K562 (cell line): Measurements from ENCODE around the gene MYL12A. TPM values are rescaled to one million over a fixed set of nuclear protein-coding genes. Genes with fewer than 3 reads are reported as not detected.

Experiments used
- ATAC-seq: fragments of 200-7000 bp; cut with Tn5 transposase; 3 replicates; pipeline ENCODE4 v1.9.1; 2020; ENCODE audit warnings: moderate library complexity
- BruUV-seq: library from RNA; stranded (reverse); fragments of 400-500 nt; replicated peaks from 2 replicates; lab custom pipeline; 2021; lab: Mats Ljungman, UMichigan
- CTCF ChIA-PET: fragments of 300-600 bp; formaldehyde crosslinking; extraction: SDS; loops from one replicate; lab custom pipeline; 2021; ENCODE audit warnings: low intra/inter-chr PET ratio; lab: Yijun Ruan, JAX
- POLR2A ChIA-PET: fragments of 300-600, 350-650 bp; sonication (Branson Sonifier 250); formaldehyde crosslinking; extraction: SDS; loops from one replicate; lab custom pipeline; 2021; ENCODE audit warnings: antibody characterized with exemption, inconsistent platforms; lab: Yijun Ruan, JAX
- DNase-seq, 4 experiments: peaks; one replicate each; pipeline versions ENCODE4 v3.0.0 to v3.0.0-alpha.2; 2011 to 2018; ENCODE audit warnings: low spot score in 3 of 4, mixed read lengths in 3 of 4; ENCODE audit errors: extremely low read depth in 1 of 4
- FAIRE-seq: peaks from 2 replicates; lab custom pipeline; 2011; peaks lifted over from hg19 to GRCh38; lab: Jason Lieb, UNC
- H2AFZ ChIP-seq: 2 replicates; pipeline ENCODE4 v1.6.0; 2011; ENCODE audit warnings: low read depth, low read length, control low read depth, inconsistent platforms
- H3K27ac ChIP-seq: fragments of 200-600 bp; 3 replicates; pipeline ENCODE4 v1.8.0; 2011; ENCODE audit warnings: low read depth, mild to moderate bottlenecking, control low read depth, inconsistent platforms, low read length, moderate library complexity, mixed read lengths; ENCODE audit errors: extremely low read depth
- H3K27me3 ChIP-seq, 2 experiments: fragments of 300-600 bp in 1 of 2; 2 replicates in 1 of 2; 3 replicates in 1 of 2; pipeline versions ENCODE4 v1.6.0 to v1.8.0; 2011; ENCODE audit warnings: inconsistent platforms in 2 of 2, low read length in 2 of 2, mild to moderate bottlenecking in 1 of 2, mixed read lengths in 1 of 2, moderate library complexity in 1 of 2; ENCODE audit not compliant: control insufficient read depth in 2 of 2, insufficient read depth in 2 of 2
- H3K36me3 ChIP-seq: fragments of 300-600 bp; 3 replicates; pipeline ENCODE4 v1.8.0; 2011; ENCODE audit warnings: mild to moderate bottlenecking, low read length, inconsistent platforms; ENCODE audit not compliant: control insufficient read depth, insufficient read depth
- H3K4me1 ChIP-seq, 2 experiments: fragments of 200-600 bp in 1 of 2; replicated peaks in 1 of 2; 2 replicates in 1 of 2; 3 replicates in 1 of 2; pipeline versions ENCODE4 v1.5.1 to v1.8.0; 2011; ENCODE audit warnings: inconsistent platforms in 2 of 2, low read length in 2 of 2, mild to moderate bottlenecking in 1 of 2, mixed read lengths in 1 of 2, moderate library complexity in 1 of 2; ENCODE audit not compliant: control insufficient read depth in 2 of 2, insufficient read depth in 2 of 2
- H3K4me2 ChIP-seq: 2 replicates; pipeline ENCODE4 v1.6.1; 2011; ENCODE audit warnings: low read length, control low read depth, inconsistent platforms, mixed read lengths; ENCODE audit not compliant: insufficient read depth
- H3K4me3 ChIP-seq: fragments of 200-600 bp; sonication (generic), shearing (Covaris generic); 2 replicates; pipeline ENCODE4 v1.5.1; 2016; ENCODE audit warnings: control low read depth, inconsistent platforms
- H3K79me2 ChIP-seq: fragments of 200-600 bp; 3 replicates; pipeline ENCODE4 v1.8.0; 2011; ENCODE audit warnings: low read length, inconsistent platforms; ENCODE audit not compliant: control insufficient read depth, insufficient read depth
- H3K9ac ChIP-seq, 2 experiments: 2 replicates each; pipeline versions ENCODE4 v1.6.0 to v1.6.1; 2011; ENCODE audit warnings: low read depth in 2 of 2, low read length in 2 of 2, control low read depth in 1 of 2, inconsistent platforms in 1 of 2, mild to moderate bottlenecking in 1 of 2, mixed read lengths in 1 of 2; ENCODE audit not compliant: insufficient read depth in 1 of 2
- H3K9me1 ChIP-seq: one replicate; pipeline ENCODE4 v1.6.0; 2011; ENCODE audit warnings: inconsistent platforms, mild to moderate bottlenecking, low read length, moderate library complexity; ENCODE audit not compliant: control insufficient read depth, insufficient read depth
- H3K9me3 ChIP-seq: replicated peaks from 2 replicates; pipeline ENCODE4 v1.5.1; 2011; ENCODE audit warnings: low read depth, low read length, inconsistent platforms; ENCODE audit not compliant: control insufficient read depth, insufficient read depth
- H4K20me1 ChIP-seq: replicated peaks from 2 replicates; pipeline ENCODE4 v1.6.1; 2011; ENCODE audit warnings: low read length, inconsistent platforms, mixed read lengths; ENCODE audit not compliant: control insufficient read depth, insufficient read depth
- BCOR ChIP-seq: fragments of 450-650 bp; IDR thresholded peaks from 2 replicates; pipeline ENCODE4 v1.6.1; 2016
- PHF8 ChIP-seq: fragments of 200-600 bp; sonication (generic); IDR thresholded peaks from 2 replicates; pipeline ENCODE4 v1.6.1; 2012; ENCODE audit warnings: mixed run types, mild to moderate bottlenecking, inconsistent platforms, low read length, moderate library complexity, borderline replicate concordance
- RBM25 ChIP-seq: fragments of 200-400 bp; formaldehyde crosslinking; IDR thresholded peaks from 2 replicates; pipeline ENCODE4 v1.6.1; 2018; ENCODE audit warnings: low read length, low read depth, moderate library complexity; ENCODE audit not compliant: severe bottlenecking
- SAFB2 ChIP-seq: fragments of 200-400 bp; formaldehyde crosslinking; IDR thresholded peaks from 2 replicates; pipeline ENCODE4 v1.6.1; 2018; ENCODE audit warnings: borderline replicate concordance, low read length, low read depth, moderate library complexity; ENCODE audit not compliant: severe bottlenecking
- ZNF121 ChIP-seq: sonication (generic); formaldehyde crosslinking; conservative IDR thresholded peaks from 2 replicates; pipeline ENCODE4 v1.8.0; 2022; ENCODE audit warnings: missing genetic modification reagents
- WGBS: fragments of 100-300 bp; shearing (Covaris generic); methylation state at CpG from one replicate; pipeline ENCODE4 v1.1.6; 2016; ENCODE audit warnings: low coverage, mixed read lengths; ENCODE audit not compliant: insufficient coverage; ENCODE audit errors: missing lambda C conversion rate; 5-methylcytosine and 5-hydroxymethylcytosine counted together
- in situ Hi-C: fragments of 300-500 bp; cut with MboI; formaldehyde crosslinking; loops from 4 replicates; pipeline ENCODE4 v1.15.0; 2018; ENCODE audit warnings: inconsistent platforms, mixed read lengths
- intact Hi-C: fragments of 100-400 bp; cut with micrococcal nuclease; formaldehyde crosslinking; loops from 2 replicates; pipeline ENCODE4 v1.14.2; 2022
- polyA plus RNA-seq, 8 experiments: library from polyadenylated mRNA; depleted of rRNA in 4 of 8; stranded (reverse) in 5 of 8; unstranded in 3 of 8; fragments of >200 nt; fragmentation: Nextera tagmentation in 2 of 8; fragmentation: Illumina TruSeq in 1 of 8; extraction: Ambion mirVana in 2 of 8; extraction: Trizol in 1 of 8; gene quantifications; 2 replicates each; pipeline versions ENCODE4 v1.2.1 to v1.2.3, GENCODE V29; 2011 to 2014; ENCODE audit warnings: inconsistent platforms in 1 of 8, missing spikeins in 1 of 8
- total RNA-seq, 7 experiments: library from RNA; depleted of rRNA in 6 of 7; stranded (reverse); fragments of >200 nt in 6 of 7; fragmentation: Illumina TruSeq in 2 of 7; extraction: Trizol in 2 of 7; gene quantifications; 2 replicates each; pipeline versions ENCODE4 v1.2.1 to v1.2.3, GENCODE V29; 2011 to 2021; ENCODE audit warnings: low replicate concordance in 1 of 7

MYL12A gene
- total and polyA plus RNA-seq, 9 of the 15 experiments (the other 6 are each of a cell fraction or from before 2014, with no cell fraction given): 308 to 1,031 (median 559) TPM

DNA sequence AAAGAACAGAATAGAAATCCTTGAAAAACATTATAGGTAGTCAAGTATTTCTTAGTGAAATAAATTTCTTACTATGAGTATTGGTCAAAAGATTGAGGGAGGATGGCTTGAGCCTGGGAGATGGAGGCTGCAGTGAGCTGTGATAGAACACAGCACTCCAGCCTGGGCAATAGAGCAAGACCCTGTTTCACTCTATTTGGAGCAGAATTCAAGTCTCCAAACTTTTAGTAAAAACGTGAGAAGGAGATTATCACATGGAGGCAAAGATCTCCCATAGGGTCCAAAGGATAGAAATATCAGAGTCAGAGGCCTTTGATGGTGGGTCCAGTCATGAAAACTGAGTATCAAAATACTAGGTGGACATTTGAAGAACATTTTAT lies 2.4 kb upstream of the MYL12A start:
- no peak for ATAC-seq
- H3K9me3 ChIP-seq: 0 out of 2 replicates have a peak, but pooled peaks cover 4% of the 10 kb centered on the region
- H4K20me1 ChIP-seq: peaks cover 14% of the 10 kb centered on the region; the same call in 1 of the 2 replicates
- TF ChIP-seq RBM25 (peak; percentile 72), ZNF121 (peak; percentile 96), BCOR (0 out of 2 replicates have a peak, but pooled peaks have one; percentile 24), PHF8 (no peak), SAFB2 (no peak)
- TF ChIP-seq, all 486 proteins: peak for 3
- intact Hi-C loops: loop anchor here (1.0 to 5.0 kb wide), 2 partner anchors 73 to 251 kb away; no protein-coding TSS in a partner anchor
- H3K9ac ChIP-seq: peak overlapping the region in 1 of 2 experiments; percentile 99; a peak in 2 of 4 replicates
- H3K27ac ChIP-seq: peak overlapping the region; percentile 100; the same call in 1 of the 3 replicates
- 11% methylated on average over 1 of the region's 1 CpG for WGBS
- BruUV-seq: no TSS peak
- H2AFZ ChIP-seq: peak overlapping the region; percentile 100
- H3K27me3 ChIP-seq: no peaks in the 10 kb centered on the region
- peaks cover 46% of the 10 kb centered on the region for H3K79me2 ChIP-seq
- DNase-seq (no peak), FAIRE-seq (no peak)
- in situ Hi-C loops: loop anchor here (5.0 kb wide), 1 partner anchor 303 kb away; no protein-coding TSS in a partner anchor
- ChIA-PET CTCF (interaction anchor here (0.5 to 4.3 kb wide), 7 partner anchors 201 to 479 kb away, joined by 3 to 64 read pairs (median 3); no protein-coding TSS in a partner anchor), POLR2A (interaction anchor here (1.0 to 4.1 kb wide), 14 partner anchors 9 to 362 kb away, joined by 3 to 35 read pairs (median 4); partner anchors contain the start of gene MYL12B)
- H3K4me3 ChIP-seq: peak overlapping the region; percentile 92
- H3K36me3 ChIP-seq: peaks cover 20% of the 10 kb centered on the region
- H3K9me1 ChIP-seq: no peaks in the 10 kb centered on the region
- peak overlapping the region; percentile 90 for H3K4me2 ChIP-seq
- peaks cover 3 to 6% of the 10 kb centered on the region in 2 experiments; a peak in 3 of 5 replicates for H3K4me1 ChIP-seq
